ENCODE data around the gene THBS1. TPM values are rescaled to one million over a fixed set of nuclear protein-coding genes. Genes with fewer than 3 reads are reported as not detected.

The THBS1 gene
- total RNA-seq, 2 donors from 2014 or later, result 43.9 to 551 TPM

GRCh38 chr15:39645138-39645975, 64.5 kb downstream of the THBS1 start:
- ATAC-seq, result peak; percentile 48 to 51
- intact Hi-C loops (cut with DNase I), result no loop called here
- no peak for DNase-seq

- DNase-seq (no peak), ATAC-seq (no peak)
- intact Hi-C loops (cut with DNase I), result no loop called here
Observed at GRCh38 chr15:39645976-39646257, 65.0 kb downstream of the THBS1 start.

GRCh38 chr15:39646425-39646824, 65.5 kb downstream of the THBS1 start:
- DNase-seq, result no peak
- intact Hi-C loops (cut with DNase I), result no loop called here
- no peak for ATAC-seq

Other genes starting within 250 kb of the THBS1 start
- gene FSIP1, start 201.8 kb downstream of the THBS1 start, total RNA-seq, result under 1 TPM; 0.50 to 0.52 TPM